ENCODE results near the gene RAB11FIP4. TPM values are rescaled to one million over a fixed set of nuclear protein-coding genes. Genes with fewer than 3 reads are reported as not detected.

The RAB11FIP4 gene
- total and polyA plus RNA-seq, 9 of the 15 experiments (the other 6 are each of a cell fraction or from before 2014, with no cell fraction given) = 0.62 to 16.6 (median 8.9) TPM

- TF ChIP-seq MYC (IDR thresholded peaks at IDR 0.05; ENCODE audit: low read depth, low read length) = peak; percentile 30
- TF ChIP-seq MYC (CRISPR knock-in tag; IDR thresholded peaks at IDR 0.05; ENCODE audit: borderline replicate concordance, low read depth) = no peak
- peak; percentile 36; the same call in 1 of the 2 replicates for TF ChIP-seq TRIM28 (IDR thresholded peaks at IDR 0.05)
- no peak for TF ChIP-seq RBM34 (IDR thresholded peaks at IDR 0.05; ENCODE audit: borderline replicate concordance, insufficient read depth, low read length)
- 0 out of 2 replicates have a peak, but pooled peaks have one; percentile 26 for TF ChIP-seq BRD4 (IDR thresholded peaks at IDR 0.05)
- TF ChIP-seq ZKSCAN3 (CRISPR knock-in tag; IDR thresholded peaks at IDR 0.05) = no peak
- TF ChIP-seq SMARCA4 (IDR thresholded peaks at IDR 0.05) = peak; percentile 77; the same call in 1 of the 2 replicates
- TF ChIP-seq TCF3 (CRISPR knock-in tag; IDR thresholded peaks at IDR 0.05) = peak; percentile 42
- TF ChIP-seq, protein P1, sequence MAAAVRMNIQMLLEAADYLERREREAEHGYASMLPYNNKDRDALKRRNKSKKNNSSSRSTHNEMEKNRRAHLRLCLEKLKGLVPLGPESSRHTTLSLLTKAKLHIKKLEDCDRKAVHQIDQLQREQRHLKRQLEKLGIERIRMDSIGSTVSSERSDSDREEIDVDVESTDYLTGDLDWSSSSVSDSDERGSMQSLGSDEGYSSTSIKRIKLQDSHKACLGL (CRISPR knock-in tag; IDR thresholded peaks at IDR 0.05; ENCODE audit: borderline replicate concordance, poor library complexity, severe bottlenecking) = no peak
- TF ChIP-seq, protein P2, sequence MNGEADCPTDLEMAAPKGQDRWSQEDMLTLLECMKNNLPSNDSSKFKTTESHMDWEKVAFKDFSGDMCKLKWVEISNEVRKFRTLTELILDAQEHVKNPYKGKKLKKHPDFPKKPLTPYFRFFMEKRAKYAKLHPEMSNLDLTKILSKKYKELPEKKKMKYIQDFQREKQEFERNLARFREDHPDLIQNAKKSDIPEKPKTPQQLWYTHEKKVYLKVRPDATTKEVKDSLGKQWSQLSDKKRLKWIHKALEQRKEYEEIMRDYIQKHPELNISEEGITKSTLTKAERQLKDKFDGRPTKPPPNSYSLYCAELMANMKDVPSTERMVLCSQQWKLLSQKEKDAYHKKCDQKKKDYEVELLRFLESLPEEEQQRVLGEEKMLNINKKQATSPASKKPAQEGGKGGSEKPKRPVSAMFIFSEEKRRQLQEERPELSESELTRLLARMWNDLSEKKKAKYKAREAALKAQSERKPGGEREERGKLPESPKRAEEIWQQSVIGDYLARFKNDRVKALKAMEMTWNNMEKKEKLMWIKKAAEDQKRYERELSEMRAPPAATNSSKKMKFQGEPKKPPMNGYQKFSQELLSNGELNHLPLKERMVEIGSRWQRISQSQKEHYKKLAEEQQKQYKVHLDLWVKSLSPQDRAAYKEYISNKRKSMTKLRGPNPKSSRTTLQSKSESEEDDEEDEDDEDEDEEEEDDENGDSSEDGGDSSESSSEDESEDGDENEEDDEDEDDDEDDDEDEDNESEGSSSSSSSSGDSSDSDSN (IDR thresholded peaks at IDR 0.05; ENCODE audit: borderline replicate concordance in 1 of 2, low read depth in 2 of 2, low read length in 2 of 2) = 0 out of 4 replicates have a peak, but pooled peaks of 1 of the 2 experiments have one; percentile 39
- TF ChIP-seq ZNF551 (CRISPR knock-in tag; IDR thresholded peaks at IDR 0.05) = no peak
- peak; percentile 17; the same call in 1 of the 2 replicates for TF ChIP-seq CREB1 (IDR thresholded peaks at IDR 0.05)
- TF ChIP-seq CREB1 (CRISPR knock-in tag; IDR thresholded peaks at IDR 0.05) = no peak
- TF ChIP-seq BHLHE40 (IDR thresholded peaks at IDR 0.05; ENCODE audit: low read length) = 0 out of 2 replicates have a peak, but pooled peaks have one; percentile 8
- TF ChIP-seq CXXC5 (CRISPR knock-in tag; IDR thresholded peaks at IDR 0.05) = peak; percentile 58
- TF ChIP-seq CTCF (IDR thresholded peaks at IDR 0.05 in 2 of 3, conservative IDR thresholded peaks at IDR 0.05 in 1 of 3; ENCODE audit: insufficient read depth in 2 of 3, low read depth in 1 of 3, low read length in 3 of 3) = peak; percentile 52 to 65 (median 58)
- peak; percentile 28; the same call in 1 of the 2 replicates for TF ChIP-seq BACH1 (tag; IDR thresholded peaks at IDR 0.05)
- TF ChIP-seq, protein P3, sequence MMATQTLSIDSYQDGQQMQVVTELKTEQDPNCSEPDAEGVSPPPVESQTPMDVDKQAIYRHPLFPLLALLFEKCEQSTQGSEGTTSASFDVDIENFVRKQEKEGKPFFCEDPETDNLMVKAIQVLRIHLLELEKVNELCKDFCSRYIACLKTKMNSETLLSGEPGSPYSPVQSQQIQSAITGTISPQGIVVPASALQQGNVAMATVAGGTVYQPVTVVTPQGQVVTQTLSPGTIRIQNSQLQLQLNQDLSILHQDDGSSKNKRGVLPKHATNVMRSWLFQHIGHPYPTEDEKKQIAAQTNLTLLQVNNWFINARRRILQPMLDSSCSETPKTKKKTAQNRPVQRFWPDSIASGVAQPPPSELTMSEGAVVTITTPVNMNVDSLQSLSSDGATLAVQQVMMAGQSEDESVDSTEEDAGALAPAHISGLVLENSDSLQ (IDR thresholded peaks at IDR 0.05) = peak; percentile 78
- TF ChIP-seq MAZ (CRISPR knock-in tag; conservative IDR thresholded peaks at IDR 0.05 in 1 of 2, IDR thresholded peaks at IDR 0.05 in 1 of 2) = peak in 1 of 2 experiments; percentile 70; a peak in 2 of 4 replicates
- peak; percentile 78; the same call in 1 of the 2 replicates for TF ChIP-seq NBN (IDR thresholded peaks at IDR 0.05; ENCODE audit: low read depth)
These were observed 117.0 kb downstream of the RAB11FIP4 start (continued) for GRCh38 chr17:31508288-31509094.

Data from K562 (cell line).